Activated T-cell treated with anti-CD3 and anti-CD28 coated beads, Interleukin-2, amount 50 U/mL, for 24 hours (primary cell): ENCODE measurements around the gene GPR141.

Experiments
- DNase-seq: peaks from one replicate; pipeline ENCODE4 v3.0.0-alpha.2; 2020
- H3K27ac Mint-ChIP-seq: 2 replicates; pipeline ENCODE4 v1.8.0; 2020; ENCODE audit warnings: mild to moderate bottlenecking, mixed read lengths
- H3K27me3 Mint-ChIP-seq: 2 replicates; pipeline ENCODE4 v1.8.0; 2020; ENCODE audit warnings: mixed read lengths
- H3K36me3 Mint-ChIP-seq: 2 replicates; pipeline ENCODE4 v1.8.0; 2020; ENCODE audit warnings: low read depth, mixed read lengths
- H3K4me1 Mint-ChIP-seq: 2 replicates; pipeline ENCODE4 v1.8.0; 2020; ENCODE audit warnings: low read depth, mixed read lengths
- H3K4me3 Mint-ChIP-seq: 2 replicates; pipeline ENCODE4 v1.8.0; 2020; ENCODE audit warnings: mild to moderate bottlenecking, moderate library complexity, mixed read lengths
- H3K9me3 Mint-ChIP-seq: 2 replicates; pipeline ENCODE4 v1.8.0; 2020; ENCODE audit warnings: mixed read lengths

Gene GPR141, protein sequence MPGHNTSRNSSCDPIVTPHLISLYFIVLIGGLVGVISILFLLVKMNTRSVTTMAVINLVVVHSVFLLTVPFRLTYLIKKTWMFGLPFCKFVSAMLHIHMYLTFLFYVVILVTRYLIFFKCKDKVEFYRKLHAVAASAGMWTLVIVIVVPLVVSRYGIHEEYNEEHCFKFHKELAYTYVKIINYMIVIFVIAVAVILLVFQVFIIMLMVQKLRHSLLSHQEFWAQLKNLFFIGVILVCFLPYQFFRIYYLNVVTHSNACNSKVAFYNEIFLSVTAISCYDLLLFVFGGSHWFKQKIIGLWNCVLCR

DNA sequence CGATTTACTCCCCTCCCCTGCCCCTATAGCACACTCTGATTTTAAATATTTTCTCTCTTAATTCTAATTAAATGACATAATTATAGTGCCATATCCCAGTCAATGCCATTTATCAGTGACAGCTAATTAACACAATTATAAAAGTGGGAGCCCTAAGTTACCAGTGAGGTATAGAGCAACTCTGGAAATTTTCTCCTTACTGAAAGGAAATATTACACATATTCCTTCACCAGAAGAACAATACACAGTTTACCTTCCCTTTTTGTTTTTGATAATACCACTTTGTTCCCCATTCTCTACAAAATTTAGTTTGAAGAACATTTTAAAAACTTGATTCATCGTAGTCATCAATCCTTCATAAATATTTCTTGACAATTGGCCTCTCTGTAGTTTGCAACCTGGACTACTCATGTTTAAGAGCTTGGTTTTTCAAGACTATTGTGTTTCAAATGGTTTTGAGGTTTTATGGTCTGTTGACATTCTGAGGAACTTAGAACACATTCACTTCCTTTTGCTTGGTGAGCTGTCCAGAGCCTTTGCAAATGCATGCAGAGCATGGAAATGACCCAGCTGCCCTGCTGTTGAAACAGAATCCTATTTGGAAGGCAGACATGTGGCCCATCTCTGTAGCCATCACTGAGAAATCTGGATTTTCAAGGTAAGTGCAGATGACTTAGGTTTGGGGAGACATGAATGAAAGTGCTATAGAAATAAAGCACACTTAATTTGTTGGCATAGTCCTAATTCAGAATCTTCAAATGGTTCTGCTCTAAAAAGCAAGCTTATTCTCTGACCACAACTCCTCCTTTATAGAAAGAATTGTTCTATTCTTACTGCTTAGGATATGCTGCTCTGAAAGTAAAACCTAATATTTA lies at the start of gene GPR141:
TSS of gene GPR141 (plus strand) at position 521 of the 875 bp plus-strand sequence. CDS start 56,628 bp downstream, outside the sequence.
- Mint-ChIP-seq H3K4me1 (no peaks in the 10 kb centered on the region), H3K27ac (no peak within 1 kb of the TSS), H3K4me3 (no peak within 1 kb of the TSS), H3K36me3 (no peaks in the 10 kb centered on the region), H3K9me3 (no peaks in the 10 kb centered on the region), H3K27me3 (peaks cover 13% of the 10 kb centered on the region)
- no peak for DNase-seq

DNA sequence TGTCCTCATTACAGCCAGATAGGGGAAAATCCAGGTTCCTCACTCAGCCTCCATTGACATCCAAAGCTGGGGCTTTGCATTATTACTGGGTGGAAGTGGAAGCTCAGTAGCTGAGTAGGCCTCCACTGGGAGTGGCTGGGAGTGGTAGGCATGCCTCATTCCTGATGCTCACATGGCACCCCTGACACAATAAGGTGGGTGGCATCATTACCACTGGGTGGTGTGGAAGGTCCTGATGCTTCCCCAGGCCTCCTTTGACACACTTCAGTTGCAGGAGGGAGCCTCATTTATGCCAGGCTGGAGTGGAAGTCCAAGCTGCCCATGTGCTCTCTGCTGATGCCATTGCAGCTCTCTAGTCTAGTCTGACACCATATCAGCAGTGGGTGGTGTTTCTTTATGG lies 48.2 kb upstream of the GPR141 start:
- no peaks in the 10 kb centered on the region for H3K4me1 Mint-ChIP-seq
- peaks cover 12% of the 10 kb centered on the region for H3K9me3 Mint-ChIP-seq
- H3K27ac Mint-ChIP-seq: no peak overlapping the region
- no peak overlapping the region for H3K4me3 Mint-ChIP-seq
- DNase-seq: no peak
- H3K27me3 Mint-ChIP-seq: peaks cover 34% of the 10 kb centered on the region
- H3K36me3 Mint-ChIP-seq: no peaks in the 10 kb centered on the region

DNA sequence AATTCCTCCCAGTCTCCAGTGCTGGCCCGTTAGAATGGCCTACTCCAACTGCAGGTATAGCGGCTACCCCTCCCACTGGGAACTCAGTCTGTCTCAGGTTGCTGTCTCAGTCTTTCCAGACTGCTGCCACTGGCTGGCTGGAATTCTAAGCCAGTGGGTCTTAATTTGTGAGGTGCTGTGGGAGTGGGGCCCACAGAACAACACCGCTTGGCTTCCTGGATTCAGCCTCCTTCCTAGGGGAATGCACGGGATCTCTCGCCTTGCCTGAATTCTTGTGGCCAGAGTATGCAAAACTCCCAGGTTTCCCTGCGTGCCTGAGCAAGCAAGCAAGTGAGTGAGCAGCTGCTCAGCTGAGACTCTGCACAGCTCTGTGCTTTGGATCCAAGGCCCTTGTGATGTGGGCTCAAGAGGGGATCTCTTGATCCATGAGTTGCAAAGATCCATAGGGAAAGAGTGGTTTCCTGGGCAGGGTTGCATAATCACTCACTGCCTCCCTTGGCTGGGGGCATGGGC lies 41.5 kb upstream of the GPR141 start:
- Mint-ChIP-seq H3K4me3 (no peak overlapping the region), H3K9me3 (peaks cover 4% of the 10 kb centered on the region), H3K27ac (no peak overlapping the region), H3K4me1 (no peaks in the 10 kb centered on the region), H3K36me3 (no peaks in the 10 kb centered on the region), H3K27me3 (peaks cover 33% of the 10 kb centered on the region)
- no peak for DNase-seq

DNA sequence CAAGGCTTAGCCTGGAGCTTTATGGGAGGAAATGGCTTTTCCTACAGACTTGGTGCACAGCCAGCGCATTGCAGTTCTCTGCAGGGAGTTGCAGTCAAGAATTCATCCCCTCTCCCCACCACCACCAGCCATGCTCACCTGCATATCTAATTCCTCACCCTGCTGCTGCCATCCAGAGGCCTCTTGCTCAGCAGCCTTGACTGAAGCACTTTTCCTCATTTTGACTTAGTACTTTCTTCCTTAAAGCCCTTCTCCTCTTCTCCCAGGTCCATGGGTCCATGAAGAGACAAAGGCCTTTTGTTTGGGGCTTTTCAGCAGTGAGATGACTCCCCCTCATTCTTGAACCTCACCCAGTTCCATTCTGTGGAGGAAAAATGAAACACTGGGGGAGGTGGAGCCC lies 39.7 kb upstream of the GPR141 start:
- Mint-ChIP-seq H3K27ac (no peak overlapping the region), H3K36me3 (no peaks in the 10 kb centered on the region), H3K27me3 (peaks cover 22% of the 10 kb centered on the region), H3K4me1 (no peaks in the 10 kb centered on the region), H3K9me3 (no peaks in the 10 kb centered on the region), H3K4me3 (no peak overlapping the region)
- no peak for DNase-seq

DNA sequence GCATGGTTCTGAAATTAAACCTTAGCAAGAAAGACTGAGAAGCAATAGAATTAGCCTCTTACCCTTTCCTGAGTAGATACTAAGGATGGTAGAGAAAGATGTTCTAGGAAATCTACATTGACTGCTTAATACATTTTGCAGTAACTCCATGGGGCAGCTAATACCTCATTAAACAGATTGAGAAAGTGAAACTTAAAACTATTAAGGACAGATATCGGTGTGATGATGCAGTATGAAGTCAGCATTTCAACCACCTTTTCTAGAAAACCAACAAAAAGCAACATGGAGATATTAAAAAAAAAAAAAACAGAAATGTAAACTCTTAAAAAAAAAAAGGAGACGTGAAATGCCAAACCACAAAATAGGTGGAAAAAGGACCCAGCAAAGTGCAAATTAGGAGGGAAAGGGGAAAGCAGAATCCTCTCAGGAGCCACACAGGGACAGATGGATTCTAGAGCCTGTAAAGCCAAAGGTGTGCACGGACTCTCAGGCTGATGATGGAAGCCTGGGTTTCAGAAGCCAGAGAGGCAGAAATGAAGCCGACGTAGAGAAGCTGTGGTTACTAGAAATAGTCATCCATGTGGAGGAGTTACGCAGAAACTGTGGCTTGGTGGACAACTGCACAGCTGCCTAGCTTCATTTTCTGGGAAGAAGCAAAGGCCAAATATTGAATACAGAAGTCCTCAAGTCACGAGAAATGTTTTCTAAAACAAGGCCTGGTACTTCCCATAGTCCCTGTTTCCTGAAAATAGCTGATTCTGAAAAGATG lies 38.1 kb upstream of the GPR141 start:
- Mint-ChIP-seq H3K27me3 (peaks cover 12% of the 10 kb centered on the region), H3K4me3 (no peak overlapping the region), H3K9me3 (no peaks in the 10 kb centered on the region), H3K36me3 (no peaks in the 10 kb centered on the region), H3K27ac (no peak overlapping the region), H3K4me1 (no peaks in the 10 kb centered on the region)
- DNase-seq: no peak

DNA sequence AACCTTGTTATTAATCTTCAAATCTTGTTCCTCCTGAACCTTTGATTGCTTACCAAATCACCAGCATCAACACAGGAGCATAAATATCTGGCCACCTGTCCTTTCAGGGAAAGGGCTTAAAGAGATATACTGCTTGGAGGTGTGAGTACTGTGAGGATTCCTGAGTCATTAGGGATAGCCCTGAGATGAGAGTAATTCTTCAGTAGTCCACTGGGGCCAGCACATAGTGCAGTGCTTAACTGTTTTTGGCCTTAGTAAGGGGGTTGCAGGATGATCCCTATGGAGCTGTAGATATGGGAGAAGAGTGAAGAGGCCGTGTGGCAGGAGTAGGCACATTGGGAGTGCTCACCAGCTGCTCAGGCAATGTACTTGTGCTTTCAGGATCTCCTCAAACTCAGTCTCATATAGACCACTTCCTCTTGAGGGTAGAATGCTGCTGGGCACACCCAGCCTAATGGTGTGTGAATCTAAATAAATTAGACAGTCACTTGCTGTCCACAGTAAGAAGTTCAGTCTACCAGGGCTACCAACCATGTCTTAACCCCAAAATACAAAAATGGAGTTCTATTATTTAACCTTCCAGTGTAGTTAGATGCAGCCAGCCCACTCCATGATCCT lies 26.5 kb upstream of the GPR141 start:
- no peaks in the 10 kb centered on the region for H3K4me1 Mint-ChIP-seq
- no peaks in the 10 kb centered on the region for H3K9me3 Mint-ChIP-seq
- no peak overlapping the region for H3K27ac Mint-ChIP-seq
- H3K4me3 Mint-ChIP-seq: no peak overlapping the region
- peaks cover 9% of the 10 kb centered on the region for H3K27me3 Mint-ChIP-seq
- no peaks in the 10 kb centered on the region for H3K36me3 Mint-ChIP-seq
- no peak for DNase-seq

DNA sequence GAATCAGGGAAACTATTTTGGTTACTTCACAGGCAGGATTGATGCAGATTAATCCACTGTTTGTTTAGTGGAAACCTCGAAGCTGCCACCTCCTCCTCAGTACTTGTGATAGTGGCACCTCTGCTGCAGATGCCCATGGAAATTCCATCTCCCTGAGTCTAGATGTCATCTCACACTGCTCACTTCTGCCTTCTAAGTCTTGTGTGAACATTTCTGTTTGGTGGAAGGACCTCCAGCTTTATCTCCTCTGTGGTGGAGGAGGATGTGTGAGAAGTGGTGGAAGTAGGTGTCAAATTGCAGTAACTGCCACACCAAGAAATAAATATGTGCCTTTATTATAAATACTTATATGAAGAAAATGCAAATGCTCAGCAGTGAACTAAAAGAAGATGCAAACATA lies 25.8 kb upstream of the GPR141 start:
- Mint-ChIP-seq H3K4me3 (no peak overlapping the region), H3K9me3 (no peaks in the 10 kb centered on the region), H3K27me3 (peaks cover 13% of the 10 kb centered on the region), H3K27ac (no peak overlapping the region), H3K36me3 (no peaks in the 10 kb centered on the region), H3K4me1 (no peaks in the 10 kb centered on the region)
- DNase-seq: no peak

DNA sequence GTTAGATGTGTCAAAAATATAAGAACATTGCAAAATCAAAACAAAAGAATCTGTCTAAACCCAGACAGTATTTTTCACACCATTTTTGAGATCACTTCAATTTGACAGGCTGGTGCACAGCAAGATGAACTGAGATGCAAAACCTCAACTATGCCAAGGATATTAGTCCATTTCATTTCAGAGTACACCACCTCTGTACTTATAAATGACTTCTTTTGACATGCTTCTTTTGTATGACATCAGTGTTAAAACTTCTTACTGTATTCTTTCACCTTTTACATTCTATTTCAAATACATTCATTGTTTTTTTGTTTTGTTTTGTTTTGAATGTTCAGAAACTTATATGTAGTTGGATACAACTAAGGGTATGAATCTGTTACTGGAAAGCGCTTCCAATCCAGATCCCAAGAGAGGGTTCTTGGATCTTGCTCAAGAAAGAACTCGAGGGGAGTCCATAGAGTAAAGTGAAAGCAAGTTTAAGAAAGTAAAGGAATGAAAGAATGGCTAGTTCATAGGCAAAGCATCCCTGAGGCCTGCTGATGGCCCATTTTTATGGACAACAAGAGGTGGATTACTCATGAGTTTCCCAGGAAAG lies 23.5 kb upstream of the GPR141 start:
- Mint-ChIP-seq H3K9me3 (no peaks in the 10 kb centered on the region), H3K36me3 (no peaks in the 10 kb centered on the region), H3K4me1 (no peaks in the 10 kb centered on the region), H3K27ac (no peak overlapping the region), H3K4me3 (no peak overlapping the region), H3K27me3 (peaks cover 13% of the 10 kb centered on the region)
- no peak for DNase-seq

DNA sequence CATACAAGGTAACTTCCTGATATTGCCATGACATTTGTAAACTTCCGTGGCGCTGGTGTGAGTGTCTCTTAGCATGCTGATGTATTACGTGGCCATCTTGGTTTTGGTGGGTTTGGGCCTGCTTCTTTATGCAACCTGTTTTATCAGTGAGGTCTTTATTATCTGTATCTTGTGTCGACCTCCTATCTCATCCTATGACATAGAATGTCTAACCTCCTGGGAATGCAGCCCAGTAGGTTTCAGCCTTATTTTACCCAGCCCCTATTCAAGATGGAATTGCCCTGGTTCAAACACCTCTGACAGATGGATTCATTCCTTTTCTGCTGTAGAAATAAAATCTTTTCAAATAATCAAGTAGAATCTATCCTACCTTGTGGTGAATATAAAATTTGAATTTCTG lies 23.0 kb upstream of the GPR141 start:
- Mint-ChIP-seq H3K27me3 (peaks cover 13% of the 10 kb centered on the region), H3K4me3 (no peak overlapping the region), H3K36me3 (no peaks in the 10 kb centered on the region), H3K4me1 (no peaks in the 10 kb centered on the region), H3K9me3 (no peaks in the 10 kb centered on the region), H3K27ac (no peak overlapping the region)
- no peak for DNase-seq

DNA sequence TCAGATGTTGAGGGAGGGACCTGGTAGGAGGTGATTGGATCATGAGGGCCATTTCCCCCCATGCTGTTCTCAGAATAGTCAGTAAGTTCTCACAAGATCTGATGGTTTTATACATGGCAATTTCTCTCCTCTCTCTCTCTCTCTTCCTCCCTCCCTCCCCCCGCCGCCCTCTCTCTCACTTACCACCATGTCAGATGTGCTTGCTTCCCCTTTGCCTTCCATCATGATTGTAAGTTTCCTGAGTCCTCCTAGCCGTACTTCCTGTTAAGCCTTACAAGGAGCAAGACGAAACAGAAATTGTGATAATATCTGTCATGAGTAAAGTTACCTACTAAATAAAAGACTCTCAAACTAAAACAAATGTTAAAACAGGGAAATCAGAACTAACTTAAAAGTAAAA lies 19.9 kb upstream of the GPR141 start:
- no peak for DNase-seq
- Mint-ChIP-seq H3K9me3 (no peaks in the 10 kb centered on the region), H3K27me3 (peaks cover 17% of the 10 kb centered on the region), H3K4me1 (no peaks in the 10 kb centered on the region), H3K36me3 (no peaks in the 10 kb centered on the region), H3K27ac (no peak overlapping the region), H3K4me3 (no peak overlapping the region)

DNA sequence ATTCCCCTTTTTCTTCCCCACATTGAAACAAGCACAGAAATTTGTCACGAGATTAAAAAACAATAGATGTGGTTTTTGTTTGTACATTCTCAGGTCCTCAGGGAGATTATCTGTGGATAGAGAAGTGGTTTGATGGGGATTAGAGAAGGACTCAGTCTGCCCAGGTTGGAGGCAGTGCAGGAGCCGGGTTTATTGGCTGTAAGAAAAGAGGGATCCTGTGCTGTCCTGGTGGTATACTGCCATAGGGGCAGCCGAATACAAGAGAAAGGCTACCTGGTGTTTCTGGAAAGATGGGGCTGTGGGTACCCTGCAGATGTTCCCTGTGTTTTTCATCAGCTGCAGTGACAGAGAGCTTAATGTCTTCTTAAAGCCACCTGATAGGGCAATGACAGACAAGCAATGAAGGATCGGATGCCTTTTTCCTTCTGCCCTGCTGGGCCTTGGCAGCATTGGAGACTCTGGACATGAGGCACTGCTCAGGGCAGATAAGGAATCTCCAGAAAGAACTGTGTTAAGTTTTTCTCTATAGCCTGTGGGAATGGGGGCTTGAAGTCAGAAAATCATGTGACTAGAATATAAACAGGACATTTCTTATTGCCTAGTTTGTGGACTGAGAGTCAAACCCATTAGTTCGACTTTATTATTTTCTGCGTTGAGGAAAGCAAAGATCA lies 18.1 kb upstream of the GPR141 start:
- H3K36me3 Mint-ChIP-seq: no peaks in the 10 kb centered on the region
- H3K9me3 Mint-ChIP-seq: no peaks in the 10 kb centered on the region
- no peaks in the 10 kb centered on the region for H3K4me1 Mint-ChIP-seq
- H3K27ac Mint-ChIP-seq: no peak overlapping the region
- H3K27me3 Mint-ChIP-seq: peaks cover 19% of the 10 kb centered on the region
- no peak for DNase-seq
- no peak overlapping the region for H3K4me3 Mint-ChIP-seq

DNA sequence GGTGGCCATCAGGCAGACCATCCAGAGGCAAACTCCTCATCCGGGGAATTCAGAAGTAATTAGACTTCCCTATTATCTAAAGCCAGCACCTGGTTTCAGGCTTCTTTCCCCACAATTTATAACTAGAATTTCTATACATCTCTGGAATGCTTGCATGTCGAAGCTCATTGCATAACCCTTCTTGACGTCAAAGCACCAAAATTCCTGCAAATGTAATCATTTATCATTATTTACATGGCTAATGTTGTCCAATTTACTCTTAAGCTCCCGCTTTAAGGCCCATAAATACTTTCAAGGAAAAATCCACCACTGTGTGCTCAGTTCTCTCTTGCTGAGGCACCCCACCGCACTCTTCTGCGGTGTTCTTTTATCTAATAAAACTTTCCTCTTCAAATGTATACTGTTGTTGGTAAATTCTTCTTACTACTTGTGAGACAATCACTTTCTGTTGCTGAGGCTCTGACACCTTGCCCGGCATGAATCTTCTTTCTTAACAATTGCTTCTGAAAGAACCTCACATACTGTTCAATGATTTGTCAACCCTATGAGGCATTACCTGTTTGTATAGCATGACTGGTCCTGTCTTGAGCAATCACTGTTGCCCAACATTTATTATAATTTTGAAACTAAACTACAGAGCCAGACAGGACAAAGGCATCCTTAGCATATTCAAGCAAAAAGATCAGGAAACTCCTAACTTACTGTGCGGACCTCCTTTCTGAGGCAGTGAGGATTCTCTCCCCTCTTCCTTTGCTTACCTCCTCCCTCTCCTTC lies 17.4 kb upstream of the GPR141 start:
- Mint-ChIP-seq H3K27me3 (peaks cover 20% of the 10 kb centered on the region), H3K27ac (no peak overlapping the region), H3K9me3 (no peaks in the 10 kb centered on the region), H3K36me3 (no peaks in the 10 kb centered on the region), H3K4me1 (no peaks in the 10 kb centered on the region), H3K4me3 (no peak overlapping the region)
- DNase-seq: no peak

DNA sequence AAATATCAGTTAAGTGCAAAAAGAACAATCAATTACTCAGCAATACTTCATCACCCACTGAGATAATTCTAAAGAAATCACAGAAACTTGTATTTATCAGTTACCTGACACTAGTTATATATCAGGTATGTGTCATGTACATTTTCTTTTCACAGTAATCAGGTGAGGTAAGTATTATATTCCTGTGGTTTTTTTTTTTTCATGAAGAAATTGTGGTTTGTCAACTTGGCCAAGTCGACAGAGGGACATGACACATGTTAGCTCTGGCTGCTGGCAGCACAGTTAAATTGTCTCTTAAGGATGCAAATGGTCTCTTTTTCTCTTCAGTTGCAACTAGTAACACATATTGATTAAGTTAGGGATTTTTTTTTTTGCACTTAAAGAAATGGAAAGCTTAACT lies 13.7 kb upstream of the GPR141 start:
- DNase-seq: no peak
- Mint-ChIP-seq H3K9me3 (no peaks in the 10 kb centered on the region), H3K4me3 (no peak overlapping the region), H3K27me3 (peaks cover 10% of the 10 kb centered on the region), H3K4me1 (no peaks in the 10 kb centered on the region), H3K36me3 (no peaks in the 10 kb centered on the region), H3K27ac (no peak overlapping the region)
